ENCODE results near the gene ZBTB7C. TPM values are rescaled to one million over a fixed set of nuclear protein-coding genes. Genes with fewer than 3 reads are reported as not detected.

ZBTB7C gene
- total and polyA plus RNA-seq, 9 of the 15 experiments (the other 6 are each of a cell fraction or from before 2014, with no cell fraction given) = not detected

DNA sequence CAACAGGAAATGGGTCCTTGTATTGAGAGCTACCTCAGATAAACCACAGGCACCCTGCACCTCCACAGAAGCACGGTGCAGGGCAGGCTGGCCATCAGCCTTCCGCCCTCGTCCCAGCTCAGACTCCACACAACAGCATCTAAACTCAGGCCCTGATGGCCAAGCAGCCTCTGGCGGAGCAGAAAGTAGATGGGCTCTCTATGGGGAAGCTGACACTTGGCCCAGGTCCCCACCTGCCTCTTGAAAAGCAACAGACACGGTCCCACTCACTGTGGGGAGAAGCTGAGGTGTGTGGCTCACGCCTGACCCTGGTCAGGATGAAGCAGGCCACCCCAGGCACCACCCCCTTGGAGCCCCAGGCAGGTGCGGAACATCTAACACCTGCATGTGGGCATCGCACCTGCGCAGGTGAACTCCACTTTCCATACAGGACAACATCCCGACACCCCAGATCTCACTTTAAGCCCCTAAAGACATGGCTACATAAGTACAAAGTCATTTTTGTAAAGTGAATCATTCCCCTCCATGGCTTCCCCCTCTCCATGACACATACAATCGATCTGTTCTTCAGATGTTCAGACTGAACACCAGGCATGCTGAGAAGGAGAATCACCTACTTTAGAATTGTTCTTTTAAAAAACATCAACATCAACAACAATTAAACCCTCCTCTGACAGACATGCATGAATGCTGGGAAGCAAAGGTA is 208.4 kb downstream of the ZBTB7C start:
- WGBS (ENCODE audit: insufficient coverage, low coverage, missing lambda C conversion rate) = under 1% methylated on average over 11 of the region's 11 CpGs
- no peak for ATAC-seq
- Histone ChIP-seq H3K4me2 (ENCODE audit: insufficient read depth, low read length) (no peak overlapping the region), H3K36me3 (ENCODE audit: control insufficient read depth, insufficient read depth, low read length) (no peaks in the 10 kb centered on the region), H3K79me2 (ENCODE audit: control insufficient read depth, insufficient read depth, low read length) (no peaks in the 10 kb centered on the region), H3K9me3 (replicated peaks; ENCODE audit: control insufficient read depth, insufficient read depth, low read depth, low read length) (no peaks in the 10 kb centered on the region), H3K9ac (ENCODE audit: insufficient read depth in 1 of 2, low read depth in 2 of 2, low read length in 2 of 2) (no peak overlapping the region), H3K27ac (ENCODE audit: extremely low read depth, low read depth, low read length) (no peak overlapping the region), H3K9me1 (ENCODE audit: control insufficient read depth, insufficient read depth, low read length) (no peaks in the 10 kb centered on the region), H2AFZ (ENCODE audit: low read depth, low read length) (no peak overlapping the region), H4K20me1 (replicated peaks; ENCODE audit: control insufficient read depth, insufficient read depth, low read length) (no peaks in the 10 kb centered on the region), H3K4me1 (replicated peaks in 1 of 2; ENCODE audit: control insufficient read depth in 2 of 2, insufficient read depth in 2 of 2, low read length in 2 of 2) (no peaks in the 10 kb centered on the region), H3K4me3 (no peak overlapping the region), H3K27me3 (ENCODE audit: control insufficient read depth in 2 of 2, insufficient read depth in 2 of 2, low read length in 2 of 2) (peaks cover 0 to 20% of the 10 kb centered on the region in 2 experiments; a peak in 3 of 5 replicates)
- intact Hi-C loops (cut with micrococcal nuclease) = no loop called here
- TF ChIP-seq ZNF174 (CRISPR knock-in tag; IDR thresholded peaks at IDR 0.05) (no peak), KDM2B (CRISPR knock-in tag; IDR thresholded peaks at IDR 0.05) (no peak), MTA3 (IDR thresholded peaks at IDR 0.05; ENCODE audit: borderline replicate concordance) (no peak)
- FAIRE-seq = no peak
- DNase-seq (ENCODE audit: extremely low read depth in 1 of 4, low spot score in 3 of 4) = no peak
- CTCF ChIA-PET (ENCODE audit: low intra/inter-chr PET ratio) = no interaction called here
- in situ Hi-C loops (cut with MboI) = no loop called here
- BruUV-seq (replicated peaks) = no TSS peak
- POLR2A ChIA-PET = no interaction called here

DNA sequence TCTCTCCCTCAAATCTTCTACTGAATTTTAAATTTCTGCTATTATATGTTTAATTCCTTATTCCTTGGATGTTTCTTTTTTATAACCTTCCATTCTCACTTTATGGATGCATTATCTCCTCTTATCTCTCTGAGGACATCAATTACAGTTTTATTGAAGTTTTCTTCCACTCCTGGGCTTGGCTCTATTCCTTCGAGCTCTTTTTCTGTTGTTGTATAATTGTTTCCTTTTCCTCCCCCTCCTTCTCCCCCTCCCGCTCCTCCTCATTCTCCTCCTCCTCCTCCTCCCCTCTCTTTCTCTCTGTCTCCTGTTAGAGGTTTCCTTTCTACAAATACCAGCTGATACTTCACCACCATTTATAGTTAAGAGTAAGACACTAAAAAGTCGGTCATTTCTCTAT is 209.8 kb downstream of the ZBTB7C start:
- no TSS peak for BruUV-seq (replicated peaks)
- no peak overlapping the region for H2AFZ ChIP-seq (ENCODE audit: low read depth, low read length)
- no peak overlapping the region for H3K4me2 ChIP-seq (ENCODE audit: insufficient read depth, low read length)
- in situ Hi-C loops (cut with MboI) (no loop called here), intact Hi-C loops (cut with micrococcal nuclease) (no loop called here)
- H4K20me1 ChIP-seq (replicated peaks; ENCODE audit: control insufficient read depth, insufficient read depth, low read length) = no peaks in the 10 kb centered on the region
- H3K9ac ChIP-seq (ENCODE audit: insufficient read depth in 1 of 2, low read depth in 2 of 2, low read length in 2 of 2) = no peak overlapping the region
- DNase-seq (ENCODE audit: extremely low read depth in 1 of 4, low spot score in 3 of 4) = no peak
- POLR2A ChIA-PET = no interaction called here
- no peak for ATAC-seq
- FAIRE-seq = no peak
- CTCF ChIA-PET (ENCODE audit: low intra/inter-chr PET ratio) = no interaction called here
- WGBS (ENCODE audit: insufficient coverage, low coverage, missing lambda C conversion rate) = 0% methylated on average over 3 of the region's 3 CpGs
- no peaks in the 10 kb centered on the region for H3K9me3 ChIP-seq (replicated peaks; ENCODE audit: control insufficient read depth, insufficient read depth, low read depth, low read length)
- H3K79me2 ChIP-seq (ENCODE audit: control insufficient read depth, insufficient read depth, low read length) = no peaks in the 10 kb centered on the region
- H3K27me3 ChIP-seq (ENCODE audit: control insufficient read depth in 2 of 2, insufficient read depth in 2 of 2, low read length in 2 of 2) = peaks cover 0 to 20% of the 10 kb centered on the region in 2 experiments; a peak in 3 of 5 replicates
- no peaks in the 10 kb centered on the region for H3K9me1 ChIP-seq (ENCODE audit: control insufficient read depth, insufficient read depth, low read length)
- no peak overlapping the region for H3K4me3 ChIP-seq
- no peak overlapping the region for H3K27ac ChIP-seq (ENCODE audit: extremely low read depth, low read depth, low read length)
- H3K36me3 ChIP-seq (ENCODE audit: control insufficient read depth, insufficient read depth, low read length) = no peaks in the 10 kb centered on the region
- no peak for TF ChIP-seq MTF1 (CRISPR knock-in tag; IDR thresholded peaks at IDR 0.05; ENCODE audit: borderline replicate concordance)
- TF ChIP-seq FOXK2 (conservative IDR thresholded peaks at IDR 0.05 in 1 of 2, IDR thresholded peaks at IDR 0.05 in 1 of 2; ENCODE audit: low read depth in 2 of 2) = no peak
- TF ChIP-seq, protein P1, sequence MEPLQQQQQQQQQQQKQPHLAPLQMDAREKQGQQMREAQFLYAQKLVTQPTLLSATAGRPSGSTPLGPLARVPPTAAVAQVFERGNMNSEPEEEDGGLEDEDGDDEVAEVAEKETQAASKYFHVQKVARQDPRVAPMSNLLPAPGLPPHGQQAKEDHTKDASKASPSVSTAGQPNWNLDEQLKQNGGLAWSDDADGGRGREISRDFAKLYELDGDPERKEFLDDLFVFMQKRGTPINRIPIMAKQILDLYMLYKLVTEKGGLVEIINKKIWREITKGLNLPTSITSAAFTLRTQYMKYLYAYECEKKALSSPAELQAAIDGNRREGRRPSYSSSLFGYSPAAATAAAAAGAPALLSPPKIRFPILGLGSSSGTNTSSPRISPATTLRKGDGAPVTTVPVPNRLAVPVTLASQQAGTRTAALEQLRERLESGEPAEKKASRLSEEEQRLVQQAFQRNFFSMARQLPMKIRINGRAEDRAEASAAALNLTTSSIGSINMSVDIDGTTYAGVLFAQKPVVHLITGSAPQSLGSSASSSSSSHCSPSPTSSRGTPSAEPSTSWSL (CRISPR knock-in tag; IDR thresholded peaks at IDR 0.05; ENCODE audit: borderline replicate concordance) = no peak
- TF ChIP-seq, protein P2, sequence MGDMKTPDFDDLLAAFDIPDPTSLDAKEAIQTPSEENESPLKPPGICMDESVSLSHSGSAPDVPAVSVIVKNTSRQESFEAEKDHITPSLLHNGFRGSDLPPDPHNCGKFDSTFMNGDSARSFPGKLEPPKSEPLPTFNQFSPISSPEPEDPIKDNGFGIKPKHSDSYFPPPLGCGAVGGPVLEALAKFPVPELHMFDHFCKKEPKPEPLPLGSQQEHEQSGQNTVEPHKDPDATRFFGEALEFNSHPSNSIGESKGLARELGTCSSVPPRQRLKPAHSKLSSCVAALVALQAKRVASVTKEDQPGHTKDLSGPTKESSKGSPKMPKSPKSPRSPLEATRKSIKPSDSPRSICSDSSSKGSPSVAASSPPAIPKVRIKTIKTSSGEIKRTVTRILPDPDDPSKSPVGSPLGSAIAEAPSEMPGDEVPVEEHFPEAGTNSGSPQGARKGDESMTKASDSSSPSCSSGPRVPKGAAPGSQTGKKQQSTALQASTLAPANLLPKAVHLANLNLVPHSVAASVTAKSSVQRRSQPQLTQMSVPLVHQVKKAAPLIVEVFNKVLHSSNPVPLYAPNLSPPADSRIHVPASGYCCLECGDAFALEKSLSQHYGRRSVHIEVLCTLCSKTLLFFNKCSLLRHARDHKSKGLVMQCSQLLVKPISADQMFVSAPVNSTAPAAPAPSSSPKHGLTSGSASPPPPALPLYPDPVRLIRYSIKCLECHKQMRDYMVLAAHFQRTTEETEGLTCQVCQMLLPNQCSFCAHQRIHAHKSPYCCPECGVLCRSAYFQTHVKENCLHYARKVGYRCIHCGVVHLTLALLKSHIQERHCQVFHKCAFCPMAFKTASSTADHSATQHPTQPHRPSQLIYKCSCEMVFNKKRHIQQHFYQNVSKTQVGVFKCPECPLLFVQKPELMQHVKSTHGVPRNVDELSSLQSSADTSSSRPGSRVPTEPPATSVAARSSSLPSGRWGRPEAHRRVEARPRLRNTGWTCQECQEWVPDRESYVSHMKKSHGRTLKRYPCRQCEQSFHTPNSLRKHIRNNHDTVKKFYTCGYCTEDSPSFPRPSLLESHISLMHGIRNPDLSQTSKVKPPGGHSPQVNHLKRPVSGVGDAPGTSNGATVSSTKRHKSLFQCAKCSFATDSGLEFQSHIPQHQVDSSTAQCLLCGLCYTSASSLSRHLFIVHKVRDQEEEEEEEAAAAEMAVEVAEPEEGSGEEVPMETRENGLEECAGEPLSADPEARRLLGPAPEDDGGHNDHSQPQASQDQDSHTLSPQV (IDR thresholded peaks at IDR 0.05) = no peak
- no peaks in the 10 kb centered on the region for H3K4me1 ChIP-seq (replicated peaks in 1 of 2; ENCODE audit: control insufficient read depth in 2 of 2, insufficient read depth in 2 of 2, low read length in 2 of 2)

Data from K562 (cell line).